BE2C (cell line): Measurements from ENCODE around the gene KCTD20.

ENCODE experiments used
- DNase-seq: peaks from one replicate; pipeline ENCODE4 v3.0.0-alpha.2; 2020
- H3K27me3 ChIP-seq: fragments of 250-450 bp; sonication (Bioruptor Pico); 2 replicates; pipeline ENCODE4 v1.5.1; 2020; ENCODE audit warnings: mild to moderate bottlenecking
- H3K36me3 ChIP-seq: fragments of 250-450 bp; sonication (Bioruptor Pico); 2 replicates; pipeline ENCODE4 v1.5.1; 2020; ENCODE audit warnings: mild to moderate bottlenecking
- H3K4me1 ChIP-seq: fragments of 250-450 bp; sonication (Bioruptor Pico); 2 replicates; pipeline ENCODE4 v1.5.1; 2020
- H3K4me3 ChIP-seq: 2 replicates; pipeline ENCODE4 v1.5.1; 2011; ENCODE audit warnings: low read depth, low read length
- H3K9me3 ChIP-seq: fragments of 250-450 bp; sonication (Bioruptor Pico); 2 replicates; pipeline ENCODE4 v1.5.1; 2020
- TF ChIP-seq, protein P1 (sequence below): IDR thresholded peaks from 2 replicates; pipeline ENCODE4 v1.5.1; 2012; ENCODE audit warnings: mild to moderate bottlenecking, low read depth, low read length

Gene KCTD20

DNA sequence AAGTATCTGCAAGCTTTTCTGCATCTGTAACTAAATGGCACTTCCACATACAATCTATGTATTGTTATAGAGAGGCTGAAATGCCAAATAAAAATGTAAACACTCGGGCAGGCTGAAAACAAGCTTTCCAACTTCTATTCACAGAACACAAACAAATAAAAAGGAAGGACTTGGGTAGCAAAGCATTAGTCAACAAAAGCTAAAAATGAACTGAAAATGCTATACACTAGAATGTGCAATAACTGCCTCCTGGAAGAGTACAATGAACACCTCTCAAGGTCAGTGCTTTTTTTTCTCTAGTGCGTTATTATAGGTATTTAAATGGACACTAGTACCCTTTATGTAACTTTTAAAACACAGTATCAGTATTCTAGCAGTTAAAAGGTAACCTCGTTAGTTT, 73.0 kb downstream of the KCTD20 start:
- peaks cover 4% of the 10 kb centered on the region for H3K36me3 ChIP-seq
- no peaks in the 10 kb centered on the region for H3K4me1 ChIP-seq

DNA sequence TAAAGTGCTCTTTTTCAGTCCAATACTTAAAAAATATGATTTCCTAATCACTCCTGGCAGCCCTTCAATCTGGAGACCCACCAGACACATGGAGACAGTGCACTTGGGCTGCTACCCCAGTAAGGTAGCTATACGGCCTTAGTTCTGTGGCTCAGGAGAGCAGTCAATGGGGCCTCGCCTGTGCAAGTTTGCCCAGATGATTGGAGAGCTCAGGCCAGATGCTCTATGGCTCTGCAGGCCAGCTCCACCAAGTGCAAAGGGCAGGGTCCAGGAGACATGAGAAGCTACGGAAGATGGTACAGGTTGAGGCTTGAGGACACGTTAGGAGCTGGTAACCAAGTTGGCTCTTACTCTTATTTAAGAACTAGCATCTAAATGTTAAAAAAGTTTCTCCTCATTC, 73.8 kb downstream of the KCTD20 start:
- no peaks in the 10 kb centered on the region for H3K4me1 ChIP-seq
- H3K9me3 ChIP-seq: no peaks in the 10 kb centered on the region
- no peaks in the 10 kb centered on the region for H3K27me3 ChIP-seq
- no peak for DNase-seq
- no peak overlapping the region for H3K4me3 ChIP-seq
- H3K36me3 ChIP-seq: peaks cover 4% of the 10 kb centered on the region
- TF ChIP-seq, protein P1, sequence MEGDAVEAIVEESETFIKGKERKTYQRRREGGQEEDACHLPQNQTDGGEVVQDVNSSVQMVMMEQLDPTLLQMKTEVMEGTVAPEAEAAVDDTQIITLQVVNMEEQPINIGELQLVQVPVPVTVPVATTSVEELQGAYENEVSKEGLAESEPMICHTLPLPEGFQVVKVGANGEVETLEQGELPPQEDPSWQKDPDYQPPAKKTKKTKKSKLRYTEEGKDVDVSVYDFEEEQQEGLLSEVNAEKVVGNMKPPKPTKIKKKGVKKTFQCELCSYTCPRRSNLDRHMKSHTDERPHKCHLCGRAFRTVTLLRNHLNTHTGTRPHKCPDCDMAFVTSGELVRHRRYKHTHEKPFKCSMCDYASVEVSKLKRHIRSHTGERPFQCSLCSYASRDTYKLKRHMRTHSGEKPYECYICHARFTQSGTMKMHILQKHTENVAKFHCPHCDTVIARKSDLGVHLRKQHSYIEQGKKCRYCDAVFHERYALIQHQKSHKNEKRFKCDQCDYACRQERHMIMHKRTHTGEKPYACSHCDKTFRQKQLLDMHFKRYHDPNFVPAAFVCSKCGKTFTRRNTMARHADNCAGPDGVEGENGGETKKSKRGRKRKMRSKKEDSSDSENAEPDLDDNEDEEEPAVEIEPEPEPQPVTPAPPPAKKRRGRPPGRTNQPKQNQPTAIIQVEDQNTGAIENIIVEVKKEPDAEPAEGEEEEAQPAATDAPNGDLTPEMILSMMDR: no peak

More for the DNA sequence above, 73.0 kb downstream of the KCTD20 start:
- TF ChIP-seq, protein P1: no peak
- no peaks in the 10 kb centered on the region for H3K27me3 ChIP-seq
- no peak overlapping the region for H3K4me3 ChIP-seq
- no peak for DNase-seq
- no peaks in the 10 kb centered on the region for H3K9me3 ChIP-seq

DNA sequence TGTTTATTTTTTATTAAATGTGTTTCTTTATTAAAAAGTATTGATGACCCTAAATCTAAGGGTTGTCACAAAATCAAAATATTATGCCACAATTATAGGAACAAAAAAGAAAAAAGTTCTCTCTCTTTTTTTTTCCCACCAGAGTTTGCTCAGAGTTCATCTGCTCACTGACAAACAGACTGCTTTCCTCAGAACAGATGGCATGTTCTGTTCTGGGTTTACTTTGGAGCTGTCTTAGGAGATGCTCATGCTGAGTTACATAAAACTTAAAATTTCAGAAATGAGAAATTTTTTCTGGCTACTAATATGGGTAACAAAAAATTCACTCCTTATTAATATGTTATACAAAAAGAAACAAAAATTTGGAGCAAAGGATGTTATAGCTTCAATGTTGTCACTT, 74.2 kb downstream of the KCTD20 start:
- no peak overlapping the region for H3K4me3 ChIP-seq
- TF ChIP-seq, protein P1: no peak
- no peaks in the 10 kb centered on the region for H3K9me3 ChIP-seq
- H3K36me3 ChIP-seq: peaks cover 1% of the 10 kb centered on the region
- H3K27me3 ChIP-seq: no peaks in the 10 kb centered on the region
- no peak for DNase-seq
- H3K4me1 ChIP-seq: no peaks in the 10 kb centered on the region

DNA sequence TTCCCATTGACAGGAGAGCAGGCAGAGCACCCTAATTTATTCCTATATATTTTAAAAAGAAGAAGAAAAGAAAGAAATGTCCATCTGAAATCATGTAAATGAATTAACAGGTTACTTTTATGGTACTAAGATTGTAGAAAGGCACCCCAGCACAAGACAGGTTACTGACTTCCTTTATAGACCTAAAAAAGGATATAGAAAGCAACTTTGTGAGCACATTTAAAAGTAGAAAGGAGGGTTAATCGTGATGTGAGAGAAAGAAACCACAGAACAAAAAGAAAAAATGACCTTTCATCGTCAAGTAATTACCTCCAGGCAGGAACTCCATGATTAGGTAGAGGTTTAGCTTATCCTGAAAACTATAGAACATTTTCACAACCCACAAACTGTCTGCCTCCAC, 74.6 kb downstream of the KCTD20 start:
- Histone ChIP-seq H3K27me3 (no peaks in the 10 kb centered on the region), H3K9me3 (no peaks in the 10 kb centered on the region), H3K4me3 (no peak overlapping the region), H3K4me1 (no peaks in the 10 kb centered on the region), H3K36me3 (peaks cover 5% of the 10 kb centered on the region)
- TF ChIP-seq, protein P1: no peak
- no peak for DNase-seq

DNA sequence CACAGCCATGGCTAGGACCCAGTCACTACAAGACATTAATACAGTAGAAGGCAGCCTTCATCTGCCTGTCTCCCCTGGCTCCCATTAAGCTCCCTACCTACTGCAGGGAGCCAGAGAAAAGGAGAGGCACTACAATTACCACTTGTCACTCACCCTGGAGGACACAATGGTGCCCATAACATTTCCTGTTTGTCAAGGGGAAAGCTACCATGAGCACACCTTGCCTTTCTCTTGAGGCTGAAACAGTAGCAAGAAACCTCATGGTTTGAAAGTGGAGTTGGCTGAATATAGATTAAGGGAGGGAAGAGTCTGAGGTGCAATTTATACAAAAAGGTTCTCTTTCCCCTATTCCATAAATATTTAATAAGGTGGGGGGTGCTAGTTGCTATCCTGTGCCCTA, 76.6 kb downstream of the KCTD20 start:
- Histone ChIP-seq H3K27me3 (no peaks in the 10 kb centered on the region), H3K36me3 (peaks cover 16% of the 10 kb centered on the region), H3K9me3 (no peaks in the 10 kb centered on the region), H3K4me3 (no peak overlapping the region), H3K4me1 (no peaks in the 10 kb centered on the region)
- DNase-seq: no peak
- TF ChIP-seq, protein P1: no peak

DNA sequence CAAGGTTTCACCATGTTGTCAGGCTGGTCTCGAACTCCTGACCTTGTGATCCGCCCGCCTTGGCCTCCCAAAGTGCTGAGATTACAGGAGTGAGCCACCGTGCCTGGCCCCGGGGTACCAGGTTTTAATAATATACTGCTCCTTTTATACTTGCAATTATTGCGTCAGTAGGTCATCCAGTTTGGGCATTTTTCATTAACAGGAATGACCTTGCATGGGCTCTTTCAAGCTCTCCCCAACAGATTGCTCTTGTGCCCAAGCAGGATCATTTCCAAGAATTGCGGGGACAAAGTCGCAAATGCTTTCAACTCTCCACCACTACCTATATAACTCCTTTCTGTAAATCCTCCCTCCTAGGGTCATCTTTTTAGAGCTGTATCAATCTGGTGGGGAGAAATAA, 80.7 kb downstream of the KCTD20 start:
- TF ChIP-seq, protein P1: no peak
- no peaks in the 10 kb centered on the region for H3K4me1 ChIP-seq
- H3K4me3 ChIP-seq: no peak overlapping the region
- peaks cover 25% of the 10 kb centered on the region for H3K36me3 ChIP-seq
- no peaks in the 10 kb centered on the region for H3K9me3 ChIP-seq
- H3K27me3 ChIP-seq: no peaks in the 10 kb centered on the region
- DNase-seq: no peak
